K562 (cell line): Measurements from ENCODE around the gene NFE2. TPM values are rescaled to one million over a fixed set of nuclear protein-coding genes. Genes with fewer than 3 reads are reported as not detected.

Experiments
- BACH1 ChIP-seq: fragments of 200-800 bp; sonication (Bioruptor generic); IDR thresholded peaks from 2 replicates; pipeline ENCODE4 v1.6.1; 2016; ENCODE audit warnings: missing genetic modification characterization, missing compliant biosample characterization
- BRD4 ChIP-seq: fragments of 200-600 bp; sonication (generic); IDR thresholded peaks from 2 replicates; pipeline ENCODE4 v1.6.1; 2017; ENCODE audit warnings: inconsistent platforms
- CAMTA2 ChIP-seq: fragments of 250-450 bp; sonication (Bioruptor Pico); conservative IDR thresholded peaks from 2 replicates; pipeline ENCODE4 v1.5.1; 2022
- CBFA2T3 ChIP-seq: fragments of 450-650 bp; IDR thresholded peaks from 2 replicates; pipeline ENCODE4 v1.6.1; 2017
- CBX5 ChIP-seq: IDR thresholded peaks from 2 replicates; pipeline ENCODE4 v1.6.1; 2014; ENCODE audit warnings: low read depth, borderline replicate concordance
- CREB1 ChIP-seq, 2 experiments: sonication (generic) in 1 of 2; formaldehyde crosslinking in 1 of 2; IDR thresholded peaks; 2 replicates each; pipeline versions ENCODE4 v1.6.1 to v1.8.0; 2012 to 2022; ENCODE audit warnings: inconsistent platforms in 1 of 2, mild to moderate bottlenecking in 1 of 2, missing genetic modification reagents in 1 of 2, moderate library complexity in 1 of 2
- CTBP1 ChIP-seq: fragments of 450-650 bp; IDR thresholded peaks from 2 replicates; pipeline ENCODE4 v1.6.1; 2016; ENCODE audit warnings: borderline replicate concordance
- E2F3 ChIP-seq: fragments of 250-450 bp; sonication (Bioruptor Pico); IDR thresholded peaks from 2 replicates; pipeline ENCODE4 v1.4.0; 2020; ENCODE audit warnings: mild to moderate bottlenecking
- FOSL1 ChIP-seq: fragments of 200-800 bp; sonication (Bioruptor generic); conservative IDR thresholded peaks from 2 replicates; pipeline ENCODE4 v1.6.1; 2016; ENCODE audit warnings: missing genetic modification characterization, missing compliant biosample characterization
- HDAC2 ChIP-seq: fragments of 450-650 bp; IDR thresholded peaks from 2 replicates; pipeline ENCODE4 v1.6.1; 2016; ENCODE audit warnings: mild to moderate bottlenecking
- KDM4B ChIP-seq, 2 experiments: fragments of 450-650 bp in 1 of 2; sonication (generic) in 1 of 2; IDR thresholded peaks; 2 replicates each; pipeline ENCODE4 v1.6.1; 2016 to 2017; ENCODE audit warnings: borderline replicate concordance in 2 of 2, antibody characterized with exemption in 1 of 2, low read depth in 1 of 2, mild to moderate bottlenecking in 1 of 2
- MIER1 ChIP-seq: fragments of 450-650 bp; IDR thresholded peaks from 2 replicates; pipeline ENCODE4 v1.6.1; 2016; ENCODE audit warnings: antibody characterized with exemption, mild to moderate bottlenecking, low read depth
- MTA2 ChIP-seq: fragments of 450-650 bp; IDR thresholded peaks from 2 replicates; pipeline ENCODE4 v1.6.1; 2016; ENCODE audit warnings: low read depth
- MTA3 ChIP-seq: fragments of 450-650 bp; formaldehyde crosslinking; IDR thresholded peaks from 2 replicates; pipeline ENCODE4 v1.6.1; 2017; ENCODE audit warnings: mild to moderate bottlenecking, borderline replicate concordance
- POLR2B ChIP-seq: fragments of 450-650 bp; IDR thresholded peaks from 2 replicates; pipeline ENCODE4 v1.6.1; 2018; ENCODE audit warnings: low read depth; ENCODE audit not compliant: partially characterized antibody
- SETDB1 ChIP-seq: IDR thresholded peaks from one replicate; pipeline ENCODE4 v1.6.1; 2012; ENCODE audit warnings: low read length, control low read depth, inconsistent platforms
- SOX6 ChIP-seq: fragments of 450-650 bp; IDR thresholded peaks from 2 replicates; pipeline ENCODE4 v1.6.1; 2014; ENCODE audit warnings: mild to moderate bottlenecking
- SRSF1 ChIP-seq: fragments of 200-400 bp; formaldehyde crosslinking; IDR thresholded peaks from 2 replicates; pipeline ENCODE4 v1.6.1; 2017; ENCODE audit warnings: mild to moderate bottlenecking, low read depth, low read length, moderate library complexity
- TEAD1 ChIP-seq, 2 experiments: fragments of 450-650 bp in 1 of 2; sonication (generic) in 1 of 2; formaldehyde crosslinking; IDR thresholded peaks; 2 replicates each; pipeline versions ENCODE4 v1.4.0 to v1.8.0; 2020 to 2022; ENCODE audit warnings: mild to moderate bottlenecking in 2 of 2, missing genetic modification reagents in 1 of 2
- U2AF1 ChIP-seq: fragments of 200-400 bp; formaldehyde crosslinking; optimal IDR thresholded peaks from 2 replicates; pipeline ENCODE3; 2017; ENCODE audit warnings: mild to moderate bottlenecking, low read depth, low read length, moderate library complexity
- ZSCAN29 ChIP-seq: fragments of 450-650 bp; IDR thresholded peaks from 2 replicates; pipeline ENCODE4 v1.6.1; 2017
- polyA plus RNA-seq, 8 experiments: library from polyadenylated mRNA; depleted of rRNA in 4 of 8; stranded (reverse) in 5 of 8; unstranded in 3 of 8; fragments of >200 nt; fragmentation: Nextera tagmentation in 2 of 8; fragmentation: Illumina TruSeq in 1 of 8; extraction: Ambion mirVana in 2 of 8; extraction: Trizol in 1 of 8; gene quantifications; 2 replicates each; pipeline versions ENCODE4 v1.2.1 to v1.2.3, GENCODE V29; 2011 to 2014; ENCODE audit warnings: inconsistent platforms in 1 of 8, missing spikeins in 1 of 8
- total RNA-seq, 7 experiments: library from RNA; depleted of rRNA in 6 of 7; stranded (reverse); fragments of >200 nt in 6 of 7; fragmentation: Illumina TruSeq in 2 of 7; extraction: Trizol in 2 of 7; gene quantifications; 2 replicates each; pipeline versions ENCODE4 v1.2.1 to v1.2.3, GENCODE V29; 2011 to 2021; ENCODE audit warnings: low replicate concordance in 1 of 7
- TF ChIP-seq, protein P1 (sequence below): fragments of 450-650 bp; IDR thresholded peaks from 2 replicates; pipeline ENCODE4 v1.6.1; 2017; ENCODE audit warnings: mild to moderate bottlenecking, moderate library complexity
- TF ChIP-seq, protein P2 (sequence below): fragments of 200-800 bp; sonication (Bioruptor generic); IDR thresholded peaks from 2 replicates; pipeline ENCODE4 v1.6.1; 2017; ENCODE audit warnings: missing genetic modification characterization, missing compliant biosample characterization
- TF ChIP-seq, protein P3 (sequence below): IDR thresholded peaks from 3 replicates; pipeline ENCODE4 v1.6.1; 2011; ENCODE audit warnings: borderline replicate concordance, mild to moderate bottlenecking, moderate library complexity; ENCODE audit not compliant: insufficient read length; ENCODE audit errors: extremely low read depth

Gene NFE2
- total and polyA plus RNA-seq, 9 of the 15 experiments (the other 6 are each of a cell fraction or from before 2014, with no cell fraction given), result 12.3 to 282 (median 208) TPM

DNA sequence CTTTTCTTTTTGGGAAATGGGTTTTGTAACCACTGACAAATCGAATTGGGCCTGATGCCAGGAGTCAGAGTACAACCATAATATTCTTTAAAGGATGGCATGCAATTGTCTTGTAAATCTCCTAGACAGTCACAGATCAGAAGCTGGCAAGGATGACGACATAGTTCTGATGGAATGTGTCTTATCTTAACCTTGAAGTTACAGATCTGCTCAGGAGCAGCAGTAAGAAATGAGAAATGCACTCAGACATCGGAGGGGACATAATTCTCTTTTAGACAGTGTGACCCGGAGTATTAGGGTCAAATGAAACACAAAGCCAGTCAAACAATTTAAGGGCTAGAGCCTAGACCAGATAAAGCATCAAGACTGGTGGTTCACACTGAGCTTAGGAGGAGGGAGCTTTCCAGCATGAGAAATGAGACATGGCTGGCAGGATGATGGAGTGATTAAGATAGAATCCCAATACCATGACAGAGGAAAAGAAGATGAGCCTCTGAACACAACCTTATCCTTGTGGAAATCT, 38.4 kb downstream of the NFE2 start (continued):
- TF ChIP-seq MTA3, result peak; percentile 57
- TF ChIP-seq BACH1, result 0 out of 2 replicates have a peak, but pooled peaks have one; percentile 25
- no peak for TF ChIP-seq SETDB1
- no peak; the same call in 1 of the 2 replicates for TF ChIP-seq MTA2
- TF ChIP-seq HDAC2, result peak; percentile 54; the same call in 1 of the 2 replicates
- peak; percentile 84 for TF ChIP-seq SOX6
- TF ChIP-seq ZSCAN29, result no peak
- peak in 1 of 2 experiments; percentile 91; a peak in 2 of 4 replicates for TF ChIP-seq TEAD1 (CRISPR knock-in tag; IDR thresholded peaks at IDR 0.05)
- TF ChIP-seq CAMTA2, result no peak
- TF ChIP-seq E2F3 (CRISPR knock-in tag), result no peak
- TF ChIP-seq U2AF1, result no peak
- no peak for TF ChIP-seq MIER1
- TF ChIP-seq SRSF1, result no peak
- TF ChIP-seq CTBP1, result peak; percentile 90
- peak; percentile 65 for TF ChIP-seq CBFA2T3
- TF ChIP-seq FOSL1 (tag), result 0 out of 2 replicates have a peak, but pooled peaks have one; percentile 46
- TF ChIP-seq, protein P1, sequence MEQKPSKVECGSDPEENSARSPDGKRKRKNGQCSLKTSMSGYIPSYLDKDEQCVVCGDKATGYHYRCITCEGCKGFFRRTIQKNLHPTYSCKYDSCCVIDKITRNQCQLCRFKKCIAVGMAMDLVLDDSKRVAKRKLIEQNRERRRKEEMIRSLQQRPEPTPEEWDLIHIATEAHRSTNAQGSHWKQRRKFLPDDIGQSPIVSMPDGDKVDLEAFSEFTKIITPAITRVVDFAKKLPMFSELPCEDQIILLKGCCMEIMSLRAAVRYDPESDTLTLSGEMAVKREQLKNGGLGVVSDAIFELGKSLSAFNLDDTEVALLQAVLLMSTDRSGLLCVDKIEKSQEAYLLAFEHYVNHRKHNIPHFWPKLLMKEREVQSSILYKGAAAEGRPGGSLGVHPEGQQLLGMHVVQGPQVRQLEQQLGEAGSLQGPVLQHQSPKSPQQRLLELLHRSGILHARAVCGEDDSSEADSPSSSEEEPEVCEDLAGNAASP, result no peak
- TF ChIP-seq, protein P2, sequence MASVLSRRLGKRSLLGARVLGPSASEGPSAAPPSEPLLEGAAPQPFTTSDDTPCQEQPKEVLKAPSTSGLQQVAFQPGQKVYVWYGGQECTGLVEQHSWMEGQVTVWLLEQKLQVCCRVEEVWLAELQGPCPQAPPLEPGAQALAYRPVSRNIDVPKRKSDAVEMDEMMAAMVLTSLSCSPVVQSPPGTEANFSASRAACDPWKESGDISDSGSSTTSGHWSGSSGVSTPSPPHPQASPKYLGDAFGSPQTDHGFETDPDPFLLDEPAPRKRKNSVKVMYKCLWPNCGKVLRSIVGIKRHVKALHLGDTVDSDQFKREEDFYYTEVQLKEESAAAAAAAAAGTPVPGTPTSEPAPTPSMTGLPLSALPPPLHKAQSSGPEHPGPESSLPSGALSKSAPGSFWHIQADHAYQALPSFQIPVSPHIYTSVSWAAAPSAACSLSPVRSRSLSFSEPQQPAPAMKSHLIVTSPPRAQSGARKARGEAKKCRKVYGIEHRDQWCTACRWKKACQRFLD, result 0 out of 2 replicates have a peak, but pooled peaks have one; percentile 54
- TF ChIP-seq CREB1 (IDR thresholded peaks at IDR 0.05), result 0 out of 2 replicates have a peak, but pooled peaks have one; percentile 47
- no peak for TF ChIP-seq CREB1 (CRISPR knock-in tag; IDR thresholded peaks at IDR 0.05)
- TF ChIP-seq POLR2B, result no peak
- no peak for TF ChIP-seq KDM4B (IDR thresholded peaks at IDR 0.05; ENCODE audit: borderline replicate concordance in 2 of 2, low read depth in 1 of 2)
- TF ChIP-seq, protein P3, sequence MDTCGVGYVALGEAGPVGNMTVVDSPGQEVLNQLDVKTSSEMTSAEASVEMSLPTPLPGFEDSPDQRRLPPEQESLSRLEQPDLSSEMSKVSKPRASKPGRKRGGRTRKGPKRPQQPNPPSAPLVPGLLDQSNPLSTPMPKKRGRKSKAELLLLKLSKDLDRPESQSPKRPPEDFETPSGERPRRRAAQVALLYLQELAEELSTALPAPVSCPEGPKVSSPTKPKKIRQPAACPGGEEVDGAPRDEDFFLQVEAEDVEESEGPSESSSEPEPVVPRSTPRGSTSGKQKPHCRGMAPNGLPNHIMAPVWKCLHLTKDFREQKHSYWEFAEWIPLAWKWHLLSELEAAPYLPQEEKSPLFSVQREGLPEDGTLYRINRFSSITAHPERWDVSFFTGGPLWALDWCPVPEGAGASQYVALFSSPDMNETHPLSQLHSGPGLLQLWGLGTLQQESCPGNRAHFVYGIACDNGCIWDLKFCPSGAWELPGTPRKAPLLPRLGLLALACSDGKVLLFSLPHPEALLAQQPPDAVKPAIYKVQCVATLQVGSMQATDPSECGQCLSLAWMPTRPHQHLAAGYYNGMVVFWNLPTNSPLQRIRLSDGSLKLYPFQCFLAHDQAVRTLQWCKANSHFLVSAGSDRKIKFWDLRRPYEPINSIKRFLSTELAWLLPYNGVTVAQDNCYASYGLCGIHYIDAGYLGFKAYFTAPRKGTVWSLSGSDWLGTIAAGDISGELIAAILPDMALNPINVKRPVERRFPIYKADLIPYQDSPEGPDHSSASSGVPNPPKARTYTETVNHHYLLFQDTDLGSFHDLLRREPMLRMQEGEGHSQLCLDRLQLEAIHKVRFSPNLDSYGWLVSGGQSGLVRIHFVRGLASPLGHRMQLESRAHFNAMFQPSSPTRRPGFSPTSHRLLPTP, result no peak
- no peak for TF ChIP-seq BRD4
- no peak for TF ChIP-seq CBX5
